Measurements from ENCODE around the gene ARHGAP1. TPM values are rescaled to one million over a fixed set of nuclear protein-coding genes. Genes with fewer than 3 reads are reported as not detected.

ARHGAP1 gene
- total and polyA plus RNA-seq, 2 of the 13 experiments (the other 11 are each of a cell fraction or from before 2014, with no cell fraction given), result 18.6 to 30.3 TPM

- TF ChIP-seq KIAA2018 (CRISPR knock-in tag; IDR thresholded peaks at IDR 0.05; ENCODE audit: borderline replicate concordance) (no peak), ZNF720 (CRISPR knock-in tag; IDR thresholded peaks at IDR 0.05) (no peak), NFE2L2 (IDR thresholded peaks at IDR 0.05; ENCODE audit: low read length) (no peak), ZFP37 (CRISPR knock-in tag; IDR thresholded peaks at IDR 0.05; ENCODE audit: borderline replicate concordance) (0 out of 2 replicates have a peak, but pooled peaks have one; percentile 22), RBM22 (optimal IDR thresholded peaks at IDR 0.05; ENCODE audit: low read length) (peak; percentile 58), ARNT (IDR thresholded peaks at IDR 0.05) (no peak), ATM (IDR thresholded peaks at IDR 0.05; ENCODE audit: borderline replicate concordance) (no peak), ZBTB44 (CRISPR knock-in tag; IDR thresholded peaks at IDR 0.05) (no peak)
- TF ChIP-seq, protein P1, sequence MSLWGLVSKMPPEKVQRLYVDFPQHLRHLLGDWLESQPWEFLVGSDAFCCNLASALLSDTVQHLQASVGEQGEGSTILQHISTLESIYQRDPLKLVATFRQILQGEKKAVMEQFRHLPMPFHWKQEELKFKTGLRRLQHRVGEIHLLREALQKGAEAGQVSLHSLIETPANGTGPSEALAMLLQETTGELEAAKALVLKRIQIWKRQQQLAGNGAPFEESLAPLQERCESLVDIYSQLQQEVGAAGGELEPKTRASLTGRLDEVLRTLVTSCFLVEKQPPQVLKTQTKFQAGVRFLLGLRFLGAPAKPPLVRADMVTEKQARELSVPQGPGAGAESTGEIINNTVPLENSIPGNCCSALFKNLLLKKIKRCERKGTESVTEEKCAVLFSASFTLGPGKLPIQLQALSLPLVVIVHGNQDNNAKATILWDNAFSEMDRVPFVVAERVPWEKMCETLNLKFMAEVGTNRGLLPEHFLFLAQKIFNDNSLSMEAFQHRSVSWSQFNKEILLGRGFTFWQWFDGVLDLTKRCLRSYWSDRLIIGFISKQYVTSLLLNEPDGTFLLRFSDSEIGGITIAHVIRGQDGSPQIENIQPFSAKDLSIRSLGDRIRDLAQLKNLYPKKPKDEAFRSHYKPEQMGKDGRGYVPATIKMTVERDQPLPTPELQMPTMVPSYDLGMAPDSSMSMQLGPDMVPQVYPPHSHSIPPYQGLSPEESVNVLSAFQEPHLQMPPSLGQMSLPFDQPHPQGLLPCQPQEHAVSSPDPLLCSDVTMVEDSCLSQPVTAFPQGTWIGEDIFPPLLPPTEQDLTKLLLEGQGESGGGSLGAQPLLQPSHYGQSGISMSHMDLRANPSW (CRISPR knock-in tag; IDR thresholded peaks at IDR 0.05; ENCODE audit: borderline replicate concordance), result no peak
Measured at GRCh38 chr11:46721286-46721685, 20.9 kb upstream of the ARHGAP1 start (continued).

Data from HepG2 (cell line).